HG02678 (cell line): ENCODE data around the gene ARG2.

ENCODE experiments used
- ATAC-seq: cut with Tn5 transposase; IDR thresholded peaks from one replicate; pipeline ENCODE4 v1.9.1; 2021; ENCODE audit warnings: mild to moderate bottlenecking, moderate library complexity; ENCODE audit not compliant: unreplicated experiment

The ARG2 gene

DNA sequence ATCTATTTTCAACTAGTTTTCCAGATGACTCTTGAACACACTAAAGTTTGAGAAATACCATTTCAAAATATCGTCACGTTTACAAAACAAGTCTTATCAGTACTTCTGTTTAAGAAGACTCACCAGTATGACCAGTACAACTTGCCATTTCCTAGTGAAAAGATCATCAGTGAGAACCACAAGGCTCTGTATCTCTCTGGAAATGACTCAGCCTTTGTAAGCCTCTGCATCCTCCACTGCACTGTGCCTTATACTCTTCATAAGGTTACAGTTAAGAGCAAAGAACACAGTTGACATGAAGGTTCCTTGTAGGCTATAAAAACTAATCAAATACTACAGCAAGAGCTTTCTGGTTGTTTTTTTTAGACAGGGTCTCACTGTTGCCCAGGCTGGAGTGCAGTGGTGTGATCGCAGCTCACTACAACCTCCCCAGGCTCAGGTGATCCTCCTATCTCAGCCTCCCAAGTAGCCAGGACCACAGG, 60.4 kb downstream of the ARG2 start:
- ATAC-seq: peak; percentile 94

DNA sequence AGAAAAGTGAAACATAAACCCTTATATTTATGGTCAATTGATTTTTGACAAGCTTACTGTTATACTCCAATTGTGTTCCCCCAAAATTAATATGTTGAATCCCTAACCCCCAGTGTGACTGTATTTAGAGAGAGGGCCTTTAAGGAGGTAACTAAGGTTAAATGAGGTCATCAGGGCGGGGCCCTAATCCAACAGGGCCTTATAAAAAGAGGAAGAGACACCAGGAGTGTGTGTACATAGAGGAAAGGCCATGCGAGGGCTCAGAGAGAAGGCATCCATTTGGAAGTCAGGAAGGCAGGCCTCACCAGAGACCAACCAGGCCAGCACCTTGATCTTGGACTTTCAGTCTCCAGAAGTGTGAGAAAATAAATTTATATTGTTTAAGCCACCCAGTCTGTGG, 61.2 kb downstream of the ARG2 start:
- ATAC-seq: no peak

DNA sequence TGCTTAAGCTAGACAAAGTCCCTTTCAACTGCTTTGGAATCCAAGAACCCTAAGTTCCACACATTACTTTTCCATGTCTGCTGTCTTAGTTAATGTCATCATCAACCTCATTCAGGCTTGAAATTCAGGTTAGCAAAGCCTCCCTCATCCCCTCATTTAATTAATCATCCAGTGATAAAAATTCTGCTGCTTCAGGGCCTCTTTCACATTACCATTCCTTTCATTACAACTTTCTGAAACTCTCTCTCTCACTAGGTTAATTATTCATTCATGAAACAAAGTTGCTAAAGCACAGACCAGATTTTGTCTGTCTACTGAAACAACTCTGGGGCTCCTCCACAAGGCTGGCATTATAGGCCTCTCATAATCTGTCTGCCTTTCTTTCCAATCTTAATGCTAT, 64.1 kb downstream of the ARG2 start:
- no peak for ATAC-seq

DNA sequence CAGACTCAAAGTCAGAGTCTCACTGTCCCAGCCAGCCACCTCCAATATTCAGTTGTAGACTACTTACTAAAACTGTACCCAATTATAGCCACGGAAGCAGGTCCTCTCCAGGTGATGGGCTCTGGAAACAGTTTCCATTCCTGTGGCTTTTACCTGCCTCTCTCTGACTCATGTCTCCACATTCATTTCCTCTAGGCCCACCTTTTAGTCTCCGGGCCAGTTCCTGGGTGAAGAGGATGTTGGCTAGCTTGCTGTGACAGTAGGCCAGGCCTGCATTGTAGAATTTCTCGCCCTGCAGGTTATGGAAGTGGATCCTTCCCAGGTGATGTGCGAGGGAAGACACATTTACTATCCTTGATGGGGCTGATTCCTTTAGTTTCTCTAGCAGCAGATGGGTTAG, 70.3 kb downstream of the ARG2 start:
- ATAC-seq: no peak

DNA sequence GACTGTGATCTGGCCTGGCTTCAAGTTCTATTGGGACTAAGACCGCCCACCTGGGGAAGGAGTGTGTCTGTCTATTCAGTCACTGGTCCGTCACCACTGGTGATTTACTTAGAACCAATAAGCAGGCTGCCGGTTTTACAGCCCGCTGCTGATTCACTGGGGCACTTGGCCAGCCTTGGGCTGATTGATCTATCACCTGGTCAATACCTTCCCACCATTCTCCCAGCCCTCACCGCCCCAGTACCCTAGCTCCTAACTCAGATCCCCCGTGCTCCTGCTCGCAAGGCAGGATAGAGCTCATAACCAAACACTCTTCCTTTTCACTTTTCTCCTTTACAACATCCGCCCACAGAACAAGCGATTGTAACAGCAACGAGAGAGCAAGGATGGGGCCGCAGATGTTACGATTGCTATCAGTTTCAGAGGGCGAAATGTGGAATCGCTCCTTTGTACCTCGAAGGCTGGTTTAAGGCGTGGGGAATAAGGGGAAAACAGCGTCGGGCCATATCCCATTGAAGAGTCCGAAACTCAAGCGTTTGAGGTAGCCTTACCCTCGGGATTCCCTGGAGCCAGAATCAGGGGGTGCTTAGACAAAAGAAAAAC, 75.2 kb downstream of the ARG2 start:
- peak; percentile 85 for ATAC-seq

DNA sequence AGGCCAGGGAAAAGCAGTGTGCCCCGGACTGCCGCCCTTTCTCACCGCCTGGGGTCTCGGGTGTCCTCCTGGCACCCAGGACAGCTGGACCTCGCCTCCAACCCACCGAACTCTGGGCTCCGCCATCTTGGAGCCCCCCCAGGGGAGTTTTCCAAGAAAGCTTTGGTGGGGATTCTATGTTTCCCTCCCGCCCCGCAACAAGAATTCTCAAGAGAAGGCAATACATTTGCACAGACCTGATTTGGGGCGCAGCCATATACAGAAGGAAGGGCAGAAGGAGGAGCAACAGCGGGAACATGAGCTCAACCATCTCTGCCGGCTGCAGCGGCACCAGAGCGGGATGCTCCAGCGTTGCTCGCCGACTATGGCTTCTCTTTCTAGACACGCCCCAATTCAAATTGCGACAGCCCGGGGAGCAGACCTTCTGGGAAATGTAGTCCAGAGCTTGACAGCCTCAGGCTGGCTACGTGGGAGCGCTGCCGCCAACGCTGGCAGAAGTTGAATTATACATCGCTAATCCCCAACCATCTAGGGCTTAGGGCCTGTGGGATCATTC, 75.8 kb downstream of the ARG2 start, which contains the start of gene RDH11:
Gene RDH11 (minus strand): TSS at position 371 of the 556 bp plus-strand sequence. CDS start 61 bp downstream, at position 310.
- ATAC-seq: peak; percentile 88

DNA sequence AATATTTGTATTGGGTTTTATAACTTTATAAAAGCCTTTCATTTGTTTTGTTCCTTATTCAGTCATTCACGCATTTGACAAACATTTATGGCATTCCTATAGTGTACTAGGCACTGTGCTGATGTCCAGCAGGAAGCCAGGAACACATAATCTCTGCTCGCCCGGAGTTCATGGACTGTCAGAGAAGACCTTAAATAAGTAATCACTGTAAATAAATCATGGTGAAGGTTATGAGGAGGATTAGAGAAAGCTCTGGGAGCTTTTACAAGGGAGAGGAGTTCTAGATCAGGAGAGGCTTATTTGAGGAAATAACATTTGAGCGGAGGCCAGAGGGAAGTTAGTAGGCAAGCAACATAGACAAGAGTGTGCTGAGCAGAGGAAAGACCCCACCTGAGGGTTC, 77.3 kb downstream of the ARG2 start:
- no peak for ATAC-seq

DNA sequence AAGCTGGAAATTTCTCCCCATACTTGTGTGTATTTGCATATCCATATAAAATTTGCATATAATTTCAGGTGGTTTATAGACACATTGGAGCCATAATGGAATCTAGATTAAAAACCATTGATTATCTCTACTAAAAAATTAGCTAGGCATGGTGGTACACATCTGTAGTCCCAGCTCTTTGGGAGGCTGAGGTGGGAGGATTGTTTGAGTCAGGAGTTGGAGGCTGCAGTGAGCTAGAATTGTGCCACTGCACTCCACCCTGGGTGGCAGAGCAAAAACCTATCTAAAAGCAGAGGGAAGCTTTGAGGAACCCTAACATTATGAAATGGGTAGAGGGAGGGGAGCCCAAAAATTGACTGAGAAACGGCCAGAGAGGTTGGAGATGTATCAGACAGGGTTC, 78.5 kb downstream of the ARG2 start:
- ATAC-seq: no peak
